SK-N-SH (cell line): ENCODE results near the gene SLC25A17. TPM values are rescaled to one million over a fixed set of nuclear protein-coding genes. Genes with fewer than 3 reads are reported as not detected.

Source experiments
- CTCF ChIA-PET: fragments of 300-600, 350-600 bp; formaldehyde crosslinking; extraction: SDS; loops from one replicate; lab custom pipeline; 2021; lab: Yijun Ruan, JAX
- POLR2A ChIA-PET: fragments of 350-600 bp; sonication (Branson Sonifier 250); formaldehyde crosslinking; extraction: SDS; loops from one replicate; lab custom pipeline; 2020; ENCODE audit warnings: antibody characterized with exemption, inconsistent platforms; lab: Yijun Ruan, JAX
- DNase-seq: peaks from one replicate; pipeline ENCODE4 v3.0.0; 2012
- H2AFZ ChIP-seq: fragments of 200-600 bp; sonication (generic); 2 replicates; pipeline ENCODE4 v1.8.1; 2016; ENCODE audit warnings: antibody characterized with exemption, mild to moderate bottlenecking, low read depth
- H3F3A ChIP-seq: fragments of 200-600 bp; sonication (generic); replicated peaks from 2 replicates; pipeline ENCODE3; 2016; ENCODE audit warnings: antibody characterized with exemption, mild to moderate bottlenecking; ENCODE audit not compliant: insufficient read depth
- H3K27ac ChIP-seq, 2 experiments: fragments of 200-500 bp in 1 of 2; fragments of 200-600 bp in 1 of 2; sonication (Bioruptor generic) in 1 of 2; sonication (generic), shearing (Covaris generic) in 1 of 2; 2 replicates each; pipeline versions ENCODE4 v1.5.1 to v1.6.1; 2014 to 2016; ENCODE audit warnings: low read depth in 2 of 2, inconsistent platforms in 1 of 2, low read length in 1 of 2, mild to moderate bottlenecking in 1 of 2, mixed read lengths in 1 of 2
- H3K27me3 ChIP-seq: fragments of 200-600 bp; sonication (generic), shearing (Covaris generic); 2 replicates; pipeline ENCODE4 v1.6.1; 2016; ENCODE audit warnings: mixed run types; ENCODE audit not compliant: insufficient read depth
- H3K36me3 ChIP-seq, 2 experiments: fragments of 200-500 bp in 1 of 2; fragments of 200-600 bp in 1 of 2; sonication (Bioruptor generic) in 1 of 2; sonication (generic) in 1 of 2; replicated peaks in 1 of 2; 2 replicates each; pipeline versions ENCODE3 to v1.5.1; 2014 to 2016; ENCODE audit warnings: low read length in 1 of 2, mild to moderate bottlenecking in 1 of 2; ENCODE audit not compliant: insufficient read depth in 2 of 2, control insufficient read depth in 1 of 2
- H3K4me1 ChIP-seq, 2 experiments: fragments of 200-500 bp in 1 of 2; fragments of 200-600 bp in 1 of 2; sonication (Bioruptor generic) in 1 of 2; sonication (generic), shearing (Covaris generic) in 1 of 2; 2 replicates each; pipeline versions ENCODE4 v1.5.1 to v1.6.1; 2014 to 2016; ENCODE audit warnings: low read depth in 1 of 2, low read length in 1 of 2, mixed run types in 1 of 2; ENCODE audit not compliant: insufficient read depth in 2 of 2, control insufficient read depth in 1 of 2
- H3K4me2 ChIP-seq: fragments of 200-600 bp; sonication (generic), shearing (Covaris generic); 2 replicates; pipeline ENCODE4 v1.6.1; 2017; ENCODE audit warnings: mixed run types
- H3K4me3 ChIP-seq, 2 experiments: fragments of 200-500 bp in 1 of 2; fragments of 200-600 bp in 1 of 2; sonication (Bioruptor generic) in 1 of 2; sonication (generic), shearing (Covaris generic) in 1 of 2; 2 replicates each; pipeline versions ENCODE4 v1.5.1 to v1.8.1; 2014 to 2016; ENCODE audit warnings: low read depth in 2 of 2, inconsistent platforms in 1 of 2, low read length in 1 of 2, mild to moderate bottlenecking in 1 of 2, mixed read lengths in 1 of 2, moderate library complexity in 1 of 2
- H3K79me2 ChIP-seq: fragments of 200-600 bp; sonication (generic); 2 replicates; pipeline ENCODE4 v1.8.1; 2017; ENCODE audit warnings: mild to moderate bottlenecking; ENCODE audit not compliant: insufficient read depth
- H3K9ac ChIP-seq: fragments of 200-600 bp; sonication (generic); 2 replicates; pipeline ENCODE4 v1.6.1; 2017; ENCODE audit warnings: mixed run types
- H3K9me2 ChIP-seq: fragments of 200-600 bp; sonication (generic); 2 replicates; pipeline ENCODE4 v1.6.1; 2017; ENCODE audit warnings: mixed run types
- H3K9me3 ChIP-seq: fragments of 200-600 bp; sonication (generic); 2 replicates; pipeline ENCODE4 v1.6.1; 2017; ENCODE audit warnings: mixed run types, mild to moderate bottlenecking, moderate library complexity
- H4K20me1 ChIP-seq: fragments of 200-600 bp; sonication (generic); 2 replicates; pipeline ENCODE4 v1.6.1; 2017; ENCODE audit warnings: mild to moderate bottlenecking, mixed run types; ENCODE audit not compliant: insufficient read depth
- ELF1 ChIP-seq: IDR thresholded peaks from 2 replicates; pipeline ENCODE4 v1.4.0; 2012
- FOSL2 ChIP-seq: IDR thresholded peaks from 2 replicates; pipeline ENCODE4 v1.4.0; 2012; ENCODE audit warnings: low read depth, mild to moderate bottlenecking, moderate library complexity, borderline replicate concordance
- FOXJ3 ChIP-seq: sonication (generic); formaldehyde crosslinking; IDR thresholded peaks from 2 replicates; pipeline ENCODE4 v1.5.1; 2020; ENCODE audit warnings: mild to moderate bottlenecking, missing genetic modification reagents
- GABPA ChIP-seq: IDR thresholded peaks from 2 replicates; pipeline ENCODE4 v1.4.0; 2012; ENCODE audit warnings: low read depth, mild to moderate bottlenecking
- GATA2 ChIP-seq: sonication (generic); formaldehyde crosslinking; IDR thresholded peaks from 2 replicates; pipeline ENCODE4 v1.5.0; 2020; ENCODE audit warnings: mild to moderate bottlenecking, missing genetic modification reagents
- MXI1 ChIP-seq: IDR thresholded peaks from 2 replicates; pipeline ENCODE4 v1.6.1; 2012; ENCODE audit warnings: mild to moderate bottlenecking, low read depth, low read length, improper control_type of control experiment
- NFIC ChIP-seq: IDR thresholded peaks from 2 replicates; pipeline ENCODE4 v1.4.0; 2012; ENCODE audit warnings: borderline replicate concordance
- RCOR1 ChIP-seq: fragments of 150-350 bp; IDR thresholded peaks from 2 replicates; pipeline ENCODE4 v1.6.1; 2017; ENCODE audit warnings: antibody characterized with exemption, low read length
- SIN3A ChIP-seq: IDR thresholded peaks from 2 replicates; pipeline ENCODE4 v1.6.1; 2012; ENCODE audit warnings: low read depth, mild to moderate bottlenecking, low read length, moderate library complexity, borderline replicate concordance
- SMC3 ChIP-seq: IDR thresholded peaks from 2 replicates; pipeline ENCODE4 v1.6.1; 2012; ENCODE audit warnings: low read depth, low read length, improper control_type of control experiment
- TCF12 ChIP-seq: IDR thresholded peaks from 2 replicates; pipeline ENCODE4 v1.4.0; 2012
- TEAD4 ChIP-seq: IDR thresholded peaks from 2 replicates; pipeline ENCODE4 v1.4.0; 2012; ENCODE audit warnings: mild to moderate bottlenecking, borderline replicate concordance; ENCODE audit not compliant: insufficient read depth
- WGBS: methylation state at CpG from one replicate; pipeline ENCODE4 v1.1.6; 2017; ENCODE audit warnings: low lambda C conversion rate; 5-methylcytosine and 5-hydroxymethylcytosine counted together
- polyA plus RNA-seq, 3 experiments: library from polyadenylated mRNA; depleted of rRNA; stranded (reverse); fragments of >200 nt; gene quantifications; 2 replicates each; pipeline ENCODE4 v1.2.3, GENCODE V29; 2012
- TF ChIP-seq, protein P1 (sequence below): fragments of 150-350 bp; IDR thresholded peaks from 2 replicates; pipeline ENCODE4 v1.6.1; 2017; ENCODE audit warnings: antibody characterized with exemption, low read length, low read depth, borderline replicate concordance
- TF ChIP-seq, protein P2 (sequence below): IDR thresholded peaks from 2 replicates; pipeline ENCODE4 v1.6.1; 2012; ENCODE audit warnings: mild to moderate bottlenecking, low read depth, low read length, moderate library complexity
- TF ChIP-seq, protein P3 (sequence below): IDR thresholded peaks from 2 replicates; pipeline ENCODE4 v1.4.0; 2012; ENCODE audit warnings: low read depth, borderline replicate concordance
- TF ChIP-seq, protein P4 (sequence below): fragments of 150-350 bp; IDR thresholded peaks from 2 replicates; pipeline ENCODE4 v1.6.1; 2016; ENCODE audit warnings: mild to moderate bottlenecking, low read depth, low read length

SLC25A17 gene
- polyA plus RNA-seq, 1 of the 3 experiments (the other 2 are of a cell fraction), result 11.1 TPM

- TF ChIP-seq, protein P1, sequence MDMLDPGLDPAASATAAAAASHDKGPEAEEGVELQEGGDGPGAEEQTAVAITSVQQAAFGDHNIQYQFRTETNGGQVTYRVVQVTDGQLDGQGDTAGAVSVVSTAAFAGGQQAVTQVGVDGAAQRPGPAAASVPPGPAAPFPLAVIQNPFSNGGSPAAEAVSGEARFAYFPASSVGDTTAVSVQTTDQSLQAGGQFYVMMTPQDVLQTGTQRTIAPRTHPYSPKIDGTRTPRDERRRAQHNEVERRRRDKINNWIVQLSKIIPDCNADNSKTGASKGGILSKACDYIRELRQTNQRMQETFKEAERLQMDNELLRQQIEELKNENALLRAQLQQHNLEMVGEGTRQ, result no peak
- TF ChIP-seq SMC3 (no peak), MXI1 (no peak), ELF1 (no peak), GABPA (no peak)
- TF ChIP-seq, protein P2, sequence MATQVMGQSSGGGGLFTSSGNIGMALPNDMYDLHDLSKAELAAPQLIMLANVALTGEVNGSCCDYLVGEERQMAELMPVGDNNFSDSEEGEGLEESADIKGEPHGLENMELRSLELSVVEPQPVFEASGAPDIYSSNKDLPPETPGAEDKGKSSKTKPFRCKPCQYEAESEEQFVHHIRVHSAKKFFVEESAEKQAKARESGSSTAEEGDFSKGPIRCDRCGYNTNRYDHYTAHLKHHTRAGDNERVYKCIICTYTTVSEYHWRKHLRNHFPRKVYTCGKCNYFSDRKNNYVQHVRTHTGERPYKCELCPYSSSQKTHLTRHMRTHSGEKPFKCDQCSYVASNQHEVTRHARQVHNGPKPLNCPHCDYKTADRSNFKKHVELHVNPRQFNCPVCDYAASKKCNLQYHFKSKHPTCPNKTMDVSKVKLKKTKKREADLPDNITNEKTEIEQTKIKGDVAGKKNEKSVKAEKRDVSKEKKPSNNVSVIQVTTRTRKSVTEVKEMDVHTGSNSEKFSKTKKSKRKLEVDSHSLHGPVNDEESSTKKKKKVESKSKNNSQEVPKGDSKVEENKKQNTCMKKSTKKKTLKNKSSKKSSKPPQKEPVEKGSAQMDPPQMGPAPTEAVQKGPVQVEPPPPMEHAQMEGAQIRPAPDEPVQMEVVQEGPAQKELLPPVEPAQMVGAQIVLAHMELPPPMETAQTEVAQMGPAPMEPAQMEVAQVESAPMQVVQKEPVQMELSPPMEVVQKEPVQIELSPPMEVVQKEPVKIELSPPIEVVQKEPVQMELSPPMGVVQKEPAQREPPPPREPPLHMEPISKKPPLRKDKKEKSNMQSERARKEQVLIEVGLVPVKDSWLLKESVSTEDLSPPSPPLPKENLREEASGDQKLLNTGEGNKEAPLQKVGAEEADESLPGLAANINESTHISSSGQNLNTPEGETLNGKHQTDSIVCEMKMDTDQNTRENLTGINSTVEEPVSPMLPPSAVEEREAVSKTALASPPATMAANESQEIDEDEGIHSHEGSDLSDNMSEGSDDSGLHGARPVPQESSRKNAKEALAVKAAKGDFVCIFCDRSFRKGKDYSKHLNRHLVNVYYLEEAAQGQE, result no peak
Observed at GRCh38 chr22:40727964-40728615, 91.1 kb downstream of the SLC25A17 start (continued).

- H3K9me2 ChIP-seq, result no peaks in the 10 kb centered on the region
- H3F3A ChIP-seq, result no peaks in the 10 kb centered on the region
- H3K9me3 ChIP-seq, result no peaks in the 10 kb centered on the region
- H3K4me2 ChIP-seq, result no peak overlapping the region
- H3K36me3 ChIP-seq, result no peaks in the 10 kb centered on the region
- WGBS, result 85% methylated on average over 4 of the region's 11 CpGs
- H3K27ac ChIP-seq, result no peak overlapping the region
- no peak overlapping the region for H2AFZ ChIP-seq
- no peaks in the 10 kb centered on the region for H3K79me2 ChIP-seq
- CTCF ChIA-PET, result no interaction called here
- POLR2A ChIA-PET, result no interaction called here
- no peaks in the 10 kb centered on the region for H3K27me3 ChIP-seq
- H3K4me1 ChIP-seq, result peaks cover 0 to 3% of the 10 kb centered on the region in 2 experiments; a peak in 1 of 4 replicates
- no peak overlapping the region for H3K9ac ChIP-seq
- H3K4me3 ChIP-seq, result no peak overlapping the region
- no peak for DNase-seq
- H4K20me1 ChIP-seq, result no peaks in the 10 kb centered on the region
- TF ChIP-seq FOXJ3 (CRISPR knock-in tag) (no peak), GATA2 (no peak), NFIC (no peak), SIN3A (no peak), TEAD4 (no peak), TCF12 (no peak), MXI1 (no peak), RCOR1 (no peak), SMC3 (no peak), FOSL2 (no peak)
- TF ChIP-seq, protein P1, result no peak
- TF ChIP-seq, protein P2, result no peak
- TF ChIP-seq, protein P3, sequence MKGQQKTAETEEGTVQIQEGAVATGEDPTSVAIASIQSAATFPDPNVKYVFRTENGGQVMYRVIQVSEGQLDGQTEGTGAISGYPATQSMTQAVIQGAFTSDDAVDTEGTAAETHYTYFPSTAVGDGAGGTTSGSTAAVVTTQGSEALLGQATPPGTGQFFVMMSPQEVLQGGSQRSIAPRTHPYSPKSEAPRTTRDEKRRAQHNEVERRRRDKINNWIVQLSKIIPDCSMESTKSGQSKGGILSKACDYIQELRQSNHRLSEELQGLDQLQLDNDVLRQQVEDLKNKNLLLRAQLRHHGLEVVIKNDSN, result no peak
- TF ChIP-seq, protein P4, sequence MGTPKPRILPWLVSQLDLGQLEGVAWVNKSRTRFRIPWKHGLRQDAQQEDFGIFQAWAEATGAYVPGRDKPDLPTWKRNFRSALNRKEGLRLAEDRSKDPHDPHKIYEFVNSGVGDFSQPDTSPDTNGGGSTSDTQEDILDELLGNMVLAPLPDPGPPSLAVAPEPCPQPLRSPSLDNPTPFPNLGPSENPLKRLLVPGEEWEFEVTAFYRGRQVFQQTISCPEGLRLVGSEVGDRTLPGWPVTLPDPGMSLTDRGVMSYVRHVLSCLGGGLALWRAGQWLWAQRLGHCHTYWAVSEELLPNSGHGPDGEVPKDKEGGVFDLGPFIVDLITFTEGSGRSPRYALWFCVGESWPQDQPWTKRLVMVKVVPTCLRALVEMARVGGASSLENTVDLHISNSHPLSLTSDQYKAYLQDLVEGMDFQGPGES, result no peak
Observed at GRCh38 chr22:40727070-40727963, 91.8 kb downstream of the SLC25A17 start.
